Hematopoietic multipotent progenitor cell treated with erythropoietin and hydrocortisone succinate and interleukin-3 and kit ligand, for 6 days (in vitro differentiated cells): Measurements from ENCODE around the gene ANKFY1.
A peak's percentile ranks its signal among the peaks of the same experiment; 100 is the strongest.
"Not testable (repeated sequence)": the region's sequence is repeated elsewhere in the genome, so short reads cannot be mapped to it uniquely, and the experiment has no call there.

Experiments used
- DNase-seq: peaks from one replicate; pipeline ENCODE4 v3.0.0-alpha.2; 2015

The ANKFY1 gene

GRCh38 chr17:4152471-4152870 is 111.3 kb downstream of the ANKFY1 start:
- DNase-seq: no peak

- peak; percentile 33 for DNase-seq
These were observed 113.7 kb downstream of the ANKFY1 start for GRCh38 chr17:4150096-4150495.

- DNase-seq: no peak
These were observed 115.0 kb downstream of the ANKFY1 start for GRCh38 chr17:4148611-4149308.

- no peak for DNase-seq
These were observed 115.9 kb downstream of the ANKFY1 start for GRCh38 chr17:4147751-4148310.

- peak; percentile 55 for DNase-seq
These were observed 117.1 kb downstream of the ANKFY1 start for GRCh38 chr17:4146641-4147040.

- no peak for DNase-seq
These were observed 119.4 kb downstream of the ANKFY1 start for GRCh38 chr17:4144422-4144747.

GRCh38 chr17:4143563-4144421 is 120.0 kb downstream of the ANKFY1 start:
- DNase-seq: peak; percentile 96

- peak; percentile 54 for DNase-seq
These were observed 121.5 kb downstream of the ANKFY1 start for GRCh38 chr17:4142107-4142900.

GRCh38 chr17:4140125-4140524 is 123.7 kb downstream of the ANKFY1 start:
- no peak for DNase-seq

- DNase-seq: not testable (repeated sequence)
These were observed 124.8 kb downstream of the ANKFY1 start for GRCh38 chr17:4138906-4139526.

GRCh38 chr17:4136373-4136772 is 127.4 kb downstream of the ANKFY1 start:
- DNase-seq: no peak

GRCh38 chr17:4135489-4135888 is 128.3 kb downstream of the ANKFY1 start:
- peak; percentile 48 for DNase-seq

GRCh38 chr17:4134721-4135120 is 129.1 kb downstream of the ANKFY1 start:
- no peak for DNase-seq

GRCh38 chr17:4130715-4131114 is 133.1 kb downstream of the ANKFY1 start:
- peak; percentile 20 for DNase-seq

GRCh38 chr17:4127555-4127954 is 136.2 kb downstream of the ANKFY1 start:
- DNase-seq: no peak

- no peak for DNase-seq
These were observed 138.2 kb downstream of the ANKFY1 start for GRCh38 chr17:4125552-4125951.

- DNase-seq: no peak
These were observed 138.8 kb downstream of the ANKFY1 start for GRCh38 chr17:4124999-4125398.

- DNase-seq: no peak
These were observed 143.4 kb downstream of the ANKFY1 start for GRCh38 chr17:4120332-4120731.

- DNase-seq: no peak
These were observed 144.5 kb downstream of the ANKFY1 start for GRCh38 chr17:4119299-4119698.

GRCh38 chr17:4118015-4118743 is 145.6 kb downstream of the ANKFY1 start:
- no peak for DNase-seq

GRCh38 chr17:4116516-4116915 is 147.3 kb downstream of the ANKFY1 start:
- DNase-seq: peak; percentile 9
